Measurements from ENCODE around the gene BCO1. TPM values are rescaled to one million over a fixed set of nuclear protein-coding genes. Genes with fewer than 3 reads are reported as not detected.

The BCO1 gene
- total RNA-seq, 3 donors from 2014 or later (not counting 1 experiment from before 2014, with no cell fraction given), result not detected

GRCh38 chr16:81263470-81264220 lies 25.2 kb downstream of the BCO1 start:
- Histone ChIP-seq H3K27ac (ENCODE audit: low read length) (no peak overlapping the region), H3K4me3 (ENCODE audit: low read length) (no peak overlapping the region), H3K9me3 (ENCODE audit: control insufficient read depth, insufficient read depth, low read length) (no peaks in the 10 kb centered on the region), H3K4me1 (ENCODE audit: control insufficient read depth, insufficient read depth, low read length) (no peaks in the 10 kb centered on the region), H3K27me3 (ENCODE audit: control insufficient read depth, insufficient read depth, low read length) (no peaks in the 10 kb centered on the region), H3K36me3 (ENCODE audit: control insufficient read depth, insufficient read depth, low read length) (no peaks in the 10 kb centered on the region)
- Mint-ChIP-seq H3K4me1 (no peaks in the 10 kb centered on the region), H3K4me3 (no peak overlapping the region), H3K27ac (no peak overlapping the region), H3K36me3 (no peaks in the 10 kb centered on the region), H3K9me3 (peaks cover 0 to 4% of the 10 kb centered on the region in 2 donors), H3K27me3 (ENCODE audit: low read depth in 2 of 2) (peaks cover 0 to 5% of the 10 kb centered on the region in 2 donors)
- no peak for DNase-seq
- TF ChIP-seq CTCF (IDR thresholded peaks at IDR 0.05), result no peak
- ATAC-seq, result no peak
- 81% methylated on average over 11 of the region's 11 CpGs for WGBS (ENCODE audit: insufficient coverage)
- intact Hi-C loops (cut with micrococcal nuclease), result loop anchor here (5.0 kb wide), 1 partner anchor 474 kb away; no protein-coding TSS in a partner anchor

- Mint-ChIP-seq H3K27ac (no peak overlapping the region), H3K4me3 (no peak overlapping the region), H3K9me3 (peaks cover 0 to 4% of the 10 kb centered on the region in 2 donors), H3K4me1 (no peaks in the 10 kb centered on the region), H3K36me3 (no peaks in the 10 kb centered on the region), H3K27me3 (ENCODE audit: low read depth in 2 of 2) (peaks cover 0 to 5% of the 10 kb centered on the region in 2 donors)
- H3K36me3 ChIP-seq (ENCODE audit: control insufficient read depth, insufficient read depth, low read length), result no peaks in the 10 kb centered on the region
- H3K9me3 ChIP-seq (ENCODE audit: control insufficient read depth, insufficient read depth, low read length), result no peaks in the 10 kb centered on the region
- intact Hi-C loops (cut with micrococcal nuclease), result loop anchor here (5.0 kb wide), 1 partner anchor 473 kb away; no protein-coding TSS in a partner anchor
- H3K4me3 ChIP-seq (ENCODE audit: low read length), result no peak overlapping the region
- no peak for ATAC-seq
- no peak overlapping the region for H3K27ac ChIP-seq (ENCODE audit: low read length)
- no peak for TF ChIP-seq CTCF (IDR thresholded peaks at IDR 0.05)
- WGBS (ENCODE audit: insufficient coverage), result 86% methylated on average over 7 of the region's 7 CpGs
- H3K27me3 ChIP-seq (ENCODE audit: control insufficient read depth, insufficient read depth, low read length), result no peaks in the 10 kb centered on the region
- no peaks in the 10 kb centered on the region for H3K4me1 ChIP-seq (ENCODE audit: control insufficient read depth, insufficient read depth, low read length)
- DNase-seq, result no peak
Measured at GRCh38 chr16:81264386-81264785, 25.9 kb downstream of the BCO1 start.

- WGBS (ENCODE audit: insufficient coverage), result 92% methylated on average over 2 of the region's 2 CpGs
- ATAC-seq, result no peak
- intact Hi-C loops (cut with micrococcal nuclease), result no loop called here
- Mint-ChIP-seq H3K4me3 (no peak overlapping the region), H3K36me3 (no peaks in the 10 kb centered on the region), H3K27me3 (ENCODE audit: low read depth in 2 of 2) (peaks cover 0 to 5% of the 10 kb centered on the region in 2 donors), H3K4me1 (no peaks in the 10 kb centered on the region), H3K9me3 (peaks cover 0 to 4% of the 10 kb centered on the region in 2 donors), H3K27ac (no peak overlapping the region)
- H3K27me3 ChIP-seq (ENCODE audit: control insufficient read depth, insufficient read depth, low read length), result no peaks in the 10 kb centered on the region
- TF ChIP-seq CTCF (IDR thresholded peaks at IDR 0.05), result no peak
- no peaks in the 10 kb centered on the region for H3K36me3 ChIP-seq (ENCODE audit: control insufficient read depth, insufficient read depth, low read length)
- no peak overlapping the region for H3K4me3 ChIP-seq (ENCODE audit: low read length)
- no peak for DNase-seq
- no peaks in the 10 kb centered on the region for H3K4me1 ChIP-seq (ENCODE audit: control insufficient read depth, insufficient read depth, low read length)
- no peaks in the 10 kb centered on the region for H3K9me3 ChIP-seq (ENCODE audit: control insufficient read depth, insufficient read depth, low read length)
- no peak overlapping the region for H3K27ac ChIP-seq (ENCODE audit: low read length)
Measured at GRCh38 chr16:81265052-81265451, 26.6 kb downstream of the BCO1 start.
